Measurements from ENCODE around the gene ZNF385C.

Gene ZNF385C

DNA sequence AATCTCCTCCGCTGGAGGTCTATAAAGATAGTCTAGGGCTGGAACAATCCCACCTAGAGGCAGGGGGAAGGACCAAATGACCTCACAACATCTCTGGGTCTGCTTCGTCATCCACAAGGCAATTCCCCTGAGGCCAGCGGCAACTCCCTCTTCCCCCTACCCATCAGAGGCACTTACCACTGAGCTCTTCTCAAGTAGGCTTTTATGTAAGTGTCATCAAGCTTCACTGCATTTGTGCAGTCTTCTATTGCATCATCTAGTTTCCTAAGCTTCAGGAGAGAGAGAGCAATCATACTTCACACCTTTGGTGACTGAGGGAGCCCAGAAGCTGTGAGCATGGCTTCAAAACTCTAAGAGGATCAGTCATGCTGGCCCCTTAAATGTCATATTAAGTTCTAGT, 110.6 kb downstream of the ZNF385C start:
- H3K9me3 ChIP-seq (ENCODE audit: control insufficient read depth, low read length), result no peaks in the 10 kb centered on the region
- H3K4me1 ChIP-seq (ENCODE audit: control insufficient read depth, insufficient read depth, low read length), result peaks cover 28% of the 10 kb centered on the region
- no peak overlapping the region for H3K4me3 ChIP-seq (ENCODE audit: low read length)
- H3K9ac ChIP-seq (ENCODE audit: low read length), result no peak overlapping the region
- DNase-seq (ENCODE audit: low read depth), result no peak
- H3K27me3 ChIP-seq (replicated peaks; ENCODE audit: control insufficient read depth, insufficient read depth, low read length), result no peaks in the 10 kb centered on the region
- H3K36me3 ChIP-seq (ENCODE audit: control insufficient read depth, insufficient read depth, low read length, severe bottlenecking), result peaks cover 93% of the 10 kb centered on the region

DNA sequence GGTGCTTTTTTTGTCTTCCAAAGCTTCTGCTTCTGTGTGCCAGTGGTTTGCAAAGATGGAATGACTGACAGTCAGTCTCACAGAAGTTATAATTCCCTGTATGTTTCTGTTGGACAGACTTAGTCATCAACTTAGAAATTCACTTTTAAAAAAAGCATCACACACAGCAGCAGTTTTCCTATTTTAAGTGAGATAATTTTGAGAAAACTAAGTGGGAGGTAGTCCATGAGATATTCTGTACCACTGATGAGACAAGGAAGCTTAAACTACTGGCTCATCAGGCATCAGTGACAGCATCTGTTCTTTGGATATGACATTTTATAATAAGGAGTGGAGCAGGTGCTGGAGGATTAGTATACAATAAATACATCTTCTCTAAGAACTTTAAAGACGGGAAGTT, 111.6 kb downstream of the ZNF385C start:
- Histone ChIP-seq H3K9me3 (ENCODE audit: control insufficient read depth, low read length) (no peaks in the 10 kb centered on the region), H3K4me1 (ENCODE audit: control insufficient read depth, insufficient read depth, low read length) (peaks cover 25% of the 10 kb centered on the region), H3K36me3 (ENCODE audit: control insufficient read depth, insufficient read depth, low read length, severe bottlenecking) (peaks cover 93% of the 10 kb centered on the region), H3K27me3 (replicated peaks; ENCODE audit: control insufficient read depth, insufficient read depth, low read length) (no peaks in the 10 kb centered on the region), H3K9ac (ENCODE audit: low read length) (no peak overlapping the region), H3K4me3 (ENCODE audit: low read length) (no peak overlapping the region)
- no peak for DNase-seq (ENCODE audit: low read depth)

DNA sequence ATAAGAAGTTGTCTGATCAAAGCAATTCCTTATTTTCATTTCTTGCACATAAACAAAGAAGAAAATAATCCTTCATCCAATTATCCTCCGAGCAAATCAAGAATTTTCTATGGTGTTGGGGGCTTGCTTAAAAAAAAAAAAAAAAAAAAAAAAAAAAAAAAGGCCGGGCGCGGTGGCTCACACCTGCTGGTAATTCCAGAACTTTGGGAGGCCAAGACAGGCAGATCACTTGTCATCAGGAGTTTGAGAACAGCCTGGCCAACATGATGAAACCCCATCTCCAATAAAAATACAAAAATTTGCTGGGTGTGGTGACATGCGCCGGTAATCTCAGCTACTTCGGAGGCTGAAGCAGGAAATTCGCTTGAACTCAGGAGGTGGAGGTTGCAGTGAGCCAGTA, 112.4 kb downstream of the ZNF385C start:
- Histone ChIP-seq H3K9ac (ENCODE audit: low read length) (no peak overlapping the region), H3K27me3 (replicated peaks; ENCODE audit: control insufficient read depth, insufficient read depth, low read length) (no peaks in the 10 kb centered on the region), H3K4me1 (ENCODE audit: control insufficient read depth, insufficient read depth, low read length) (peaks cover 23% of the 10 kb centered on the region), H3K4me3 (ENCODE audit: low read length) (no peak overlapping the region), H3K9me3 (ENCODE audit: control insufficient read depth, low read length) (no peaks in the 10 kb centered on the region), H3K36me3 (ENCODE audit: control insufficient read depth, insufficient read depth, low read length, severe bottlenecking) (peaks cover 93% of the 10 kb centered on the region)
- no peak for DNase-seq (ENCODE audit: low read depth)

DNA sequence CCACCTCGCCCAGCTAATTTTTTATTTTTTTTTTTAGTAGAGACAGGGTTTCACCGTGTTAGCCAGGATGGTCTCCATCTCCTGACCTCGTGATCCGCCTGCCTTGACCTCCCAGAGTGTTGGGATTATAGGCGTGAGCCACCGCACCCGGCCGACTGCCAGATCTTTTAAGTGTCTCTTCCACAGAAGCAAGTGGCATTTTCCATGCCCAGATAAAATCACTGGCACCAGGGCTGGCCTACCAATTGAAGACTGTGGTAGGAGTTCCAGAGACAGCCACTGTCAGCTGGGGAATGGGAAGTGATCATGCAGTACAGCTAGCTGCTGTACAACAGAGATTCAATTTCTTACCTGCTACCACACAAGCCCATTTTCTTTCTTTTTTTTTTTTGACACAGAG, 113.8 kb downstream of the ZNF385C start:
- DNase-seq (ENCODE audit: low read depth), result no peak
- no peak overlapping the region for H3K4me3 ChIP-seq (ENCODE audit: low read length)
- no peaks in the 10 kb centered on the region for H3K27me3 ChIP-seq (replicated peaks; ENCODE audit: control insufficient read depth, insufficient read depth, low read length)
- H3K4me1 ChIP-seq (ENCODE audit: control insufficient read depth, insufficient read depth, low read length), result peaks cover 13% of the 10 kb centered on the region
- no peaks in the 10 kb centered on the region for H3K9me3 ChIP-seq (ENCODE audit: control insufficient read depth, low read length)
- no peak overlapping the region for H3K9ac ChIP-seq (ENCODE audit: low read length)
- H3K36me3 ChIP-seq (ENCODE audit: control insufficient read depth, insufficient read depth, low read length, severe bottlenecking), result peaks cover 89% of the 10 kb centered on the region

DNA sequence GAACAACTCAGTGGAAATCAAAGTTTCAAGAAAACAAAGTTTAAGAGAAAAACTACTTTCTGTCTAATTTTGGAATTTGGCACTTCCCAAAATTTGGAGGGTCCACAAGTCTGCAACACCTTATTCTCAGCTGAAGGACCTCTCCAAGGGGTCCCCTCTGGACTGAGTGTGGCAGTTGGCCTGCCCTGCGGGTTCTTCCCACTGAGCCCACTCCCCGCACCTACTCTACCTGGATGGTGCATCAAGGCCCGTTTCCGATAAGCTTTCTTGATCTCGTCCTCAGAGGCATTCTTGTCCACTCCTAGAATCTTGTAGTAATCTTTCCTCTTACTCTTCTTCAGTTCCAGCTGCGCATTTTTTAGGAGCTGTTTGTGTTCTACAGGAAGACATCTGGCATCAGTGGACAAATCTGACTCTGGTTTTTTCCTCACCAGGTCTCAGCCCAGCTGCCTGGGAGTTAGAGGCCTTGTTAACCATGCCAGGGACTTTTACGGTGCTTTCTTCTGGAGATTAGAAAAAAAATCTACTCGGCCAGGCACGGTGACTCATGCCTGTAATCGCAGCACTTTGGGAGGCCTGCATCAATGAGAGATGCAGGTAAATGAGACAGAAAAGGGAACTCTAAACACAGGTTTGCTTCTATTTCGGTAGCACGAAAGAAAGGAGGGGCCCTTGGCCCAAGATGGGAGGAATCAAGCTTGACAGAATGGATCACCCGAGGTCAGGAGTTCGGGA, 116.1 kb downstream of the ZNF385C start:
- peaks cover 83% of the 10 kb centered on the region for H3K36me3 ChIP-seq (ENCODE audit: control insufficient read depth, insufficient read depth, low read length, severe bottlenecking)
- no peaks in the 10 kb centered on the region for H3K27me3 ChIP-seq (replicated peaks; ENCODE audit: control insufficient read depth, insufficient read depth, low read length)

DNA sequence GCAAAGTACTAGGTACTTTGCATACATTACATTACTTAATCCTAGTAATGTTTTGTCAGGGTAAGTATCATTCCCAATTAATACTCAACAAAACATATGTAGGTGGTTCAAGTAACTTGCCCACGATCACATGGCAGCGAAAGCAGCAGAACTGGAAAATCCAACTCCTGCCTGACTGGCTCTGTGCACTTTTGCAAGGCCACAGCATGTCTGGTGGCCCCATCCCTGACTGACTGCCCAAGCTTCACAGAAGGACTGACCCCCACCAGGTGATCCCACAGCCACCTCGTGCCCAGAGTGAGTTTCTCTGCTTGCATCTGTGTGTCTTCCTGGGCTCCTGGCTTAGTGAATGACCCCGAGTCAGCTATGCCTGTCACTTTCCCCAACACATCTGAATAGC, 120.3 kb downstream of the ZNF385C start:
- peaks cover 86% of the 10 kb centered on the region for H3K36me3 ChIP-seq (ENCODE audit: control insufficient read depth, insufficient read depth, low read length, severe bottlenecking)
- DNase-seq (ENCODE audit: low read depth), result no peak

More for the DNA sequence above, 116.1 kb downstream of the ZNF385C start:
- Histone ChIP-seq H3K4me1 (ENCODE audit: control insufficient read depth, insufficient read depth, low read length) (peaks cover 8% of the 10 kb centered on the region), H3K9ac (ENCODE audit: low read length) (no peak overlapping the region), H3K9me3 (ENCODE audit: control insufficient read depth, low read length) (no peaks in the 10 kb centered on the region), H3K4me3 (ENCODE audit: low read length) (no peak overlapping the region)
- no peak for DNase-seq (ENCODE audit: low read depth)

DNA sequence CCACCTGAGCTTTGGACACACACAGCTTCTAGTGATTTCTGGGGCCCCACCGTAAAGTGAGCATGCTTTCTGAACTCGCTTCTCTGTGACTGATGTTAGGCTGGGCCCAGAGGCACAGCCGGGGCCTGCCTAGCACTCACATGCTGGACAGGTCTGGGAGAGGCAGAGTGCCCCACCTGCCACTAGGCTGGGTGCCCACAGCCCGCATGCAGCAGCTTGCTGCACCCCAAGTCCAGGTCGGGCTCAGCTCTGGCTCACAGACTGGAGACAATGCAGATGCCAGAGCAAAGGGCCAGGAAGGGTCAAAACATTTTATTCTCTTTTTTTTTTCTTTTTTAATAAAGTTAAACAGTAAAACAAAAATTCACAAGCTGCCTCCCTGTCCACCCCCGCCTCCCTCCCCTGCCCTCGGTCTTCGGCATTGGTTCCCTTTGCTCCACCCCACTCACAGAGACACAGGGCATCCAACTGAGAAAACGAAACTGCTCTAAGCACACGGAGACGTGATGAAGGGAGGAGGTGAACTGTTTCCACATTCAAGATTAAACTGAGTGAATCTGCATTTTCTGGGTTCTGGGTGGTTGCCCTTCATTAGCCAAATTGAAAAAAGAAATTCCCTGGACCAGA, 122.0 kb downstream of the ZNF385C start:
- peak overlapping the region; percentile 57 for H3K4me3 ChIP-seq (ENCODE audit: low read length)
- H3K9me3 ChIP-seq (ENCODE audit: control insufficient read depth, low read length), result no peaks in the 10 kb centered on the region
- H3K36me3 ChIP-seq (ENCODE audit: control insufficient read depth, insufficient read depth, low read length, severe bottlenecking), result peaks cover 85% of the 10 kb centered on the region
- DNase-seq (ENCODE audit: low read depth), result no peak
- H3K4me1 ChIP-seq (ENCODE audit: control insufficient read depth, insufficient read depth, low read length), result peaks cover 33% of the 10 kb centered on the region
- H3K27me3 ChIP-seq (replicated peaks; ENCODE audit: control insufficient read depth, insufficient read depth, low read length), result no peaks in the 10 kb centered on the region
- H3K9ac ChIP-seq (ENCODE audit: low read length), result peak overlapping the region; percentile 76

More for the DNA sequence above, 120.3 kb downstream of the ZNF385C start:
- no peak overlapping the region for H3K9ac ChIP-seq (ENCODE audit: low read length)
- H3K4me3 ChIP-seq (ENCODE audit: low read length), result no peak overlapping the region
- no peaks in the 10 kb centered on the region for H3K27me3 ChIP-seq (replicated peaks; ENCODE audit: control insufficient read depth, insufficient read depth, low read length)
- H3K9me3 ChIP-seq (ENCODE audit: control insufficient read depth, low read length), result no peaks in the 10 kb centered on the region
- peaks cover 33% of the 10 kb centered on the region for H3K4me1 ChIP-seq (ENCODE audit: control insufficient read depth, insufficient read depth, low read length)
